Tibial artery (tissue), 4 donors: ENCODE results near the gene P2RX2.

Experiments used
- DNase-seq, 2 donors: peaks; one replicate each; pipeline ENCODE4 v3.0.0-alpha.2; 2019
- H3K27ac ChIP-seq, 2 donors: fragments of 200-600 bp; sonication (generic) in 1 of 2; 1 replicate in 1 of 2; 2 replicates in 1 of 2; pipeline ENCODE4 v1.5.1; 2018 to 2019; ENCODE audit warnings: mild to moderate bottlenecking in 1 of 2
- H3K27me3 ChIP-seq, 2 donors: fragments of 200-600 bp; sonication (generic) in 1 of 2; one replicate each; pipeline versions ENCODE4 v1.5.1 to v1.6.0; 2016 to 2019
- H3K36me3 ChIP-seq, 3 donors: fragments of 200-600 bp; sonication (generic) in 2 of 3; one replicate each; pipeline ENCODE4 v1.5.1; 2016 to 2019; ENCODE audit warnings: mild to moderate bottlenecking in 2 of 3
- H3K4me1 ChIP-seq, 4 donors: fragments of 200-600 bp; sonication (generic) in 2 of 4; 1 replicate in 3 of 4; 2 replicates in 1 of 4; pipeline ENCODE4 v1.5.1; 2016 to 2019
- H3K4me3 ChIP-seq, 2 donors: fragments of 200-600 bp; sonication (generic) in 1 of 2; 1 replicate in 1 of 2; 2 replicates in 1 of 2; pipeline ENCODE4 v1.5.1; 2018 to 2019; ENCODE audit warnings: mild to moderate bottlenecking in 2 of 2
- H3K9me3 ChIP-seq, 3 donors: fragments of 200-600 bp; sonication (generic) in 1 of 3; one replicate each; pipeline ENCODE4 v1.5.1; 2016 to 2019
- CTCF ChIP-seq, 2 experiments: fragments of 200-600 bp in 1 of 2; fragments of 450-650 bp in 1 of 2; IDR thresholded peaks; one replicate each; pipeline ENCODE4 v1.5.1; 2017 to 2019; ENCODE audit warnings: antibody characterized with exemption in 2 of 2, mild to moderate bottlenecking in 1 of 2, moderate library complexity in 1 of 2
- intact Hi-C: fragments of 100-400 bp; cut with DNase I; formaldehyde crosslinking; loops from one replicate; pipeline ENCODE4 v1.15.0; 2023; ENCODE audit warnings: low total_unique reads

Gene P2RX2

GRCh38 chr12:132618683-132619043 is at the start of gene P2RX2:
Gene P2RX2, plus strand, starts transcription at chr12:132618776. Its CDS starts 41 bp downstream, at chr12:132618817.
- intact Hi-C loops = no loop called here
- Histone ChIP-seq H3K36me3 (peaks cover 0 to 9% (median under 1%) of the 10 kb centered on the region in 3 donors), H3K4me1 (peaks cover 0 to 31% (median 12%) of the 10 kb centered on the region in 4 donors), H3K27me3 (peaks cover 14 to 63% of the 10 kb centered on the region in 2 donors), H3K4me3 (no peak within 1 kb of the TSS), H3K27ac (no peak within 1 kb of the TSS), H3K9me3 (peaks cover 0 to 19% (median 14%) of the 10 kb centered on the region in 3 donors)
- TF ChIP-seq CTCF (IDR thresholded peaks at IDR 0.05) = no peak
- no peak for DNase-seq

GRCh38 chr12:132568826-132569480 is 49.6 kb upstream of the P2RX2 start:
- TF ChIP-seq CTCF (IDR thresholded peaks at IDR 0.05) = no peak
- Histone ChIP-seq H3K9me3 (no peaks in the 10 kb centered on the region), H3K27ac (no peak overlapping the region), H3K4me3 (no peak overlapping the region), H3K36me3 (peaks cover 5 to 69% (median 52%) of the 10 kb centered on the region in 3 donors), H3K4me1 (no peaks in the 10 kb centered on the region), H3K27me3 (no peaks in the 10 kb centered on the region)
- DNase-seq = no peak
- intact Hi-C loops = no loop called here

- no peak overlapping the region for H3K27ac ChIP-seq
- intact Hi-C loops = no loop called here
- H3K4me3 ChIP-seq = no peak overlapping the region
- DNase-seq = no peak
- H3K4me1 ChIP-seq = no peaks in the 10 kb centered on the region
- H3K9me3 ChIP-seq = no peaks in the 10 kb centered on the region
- no peaks in the 10 kb centered on the region for H3K27me3 ChIP-seq
- peaks cover 5 to 80% (median 63%) of the 10 kb centered on the region in 3 donors for H3K36me3 ChIP-seq
- TF ChIP-seq CTCF (IDR thresholded peaks at IDR 0.05) = no peak
These were observed 48.6 kb upstream of the P2RX2 start for GRCh38 chr12:132569856-132570480.

GRCh38 chr12:132570635-132571034 is 47.9 kb upstream of the P2RX2 start:
- no peaks in the 10 kb centered on the region for H3K4me1 ChIP-seq
- TF ChIP-seq CTCF (IDR thresholded peaks at IDR 0.05) = no peak
- intact Hi-C loops = no loop called here
- H3K9me3 ChIP-seq = no peaks in the 10 kb centered on the region
- no peak overlapping the region for H3K27ac ChIP-seq
- peaks cover 5 to 82% (median 68%) of the 10 kb centered on the region in 3 donors for H3K36me3 ChIP-seq
- H3K27me3 ChIP-seq = no peaks in the 10 kb centered on the region
- no peak for DNase-seq
- H3K4me3 ChIP-seq = no peak overlapping the region

GRCh38 chr12:132571051-132571450 is 47.5 kb upstream of the P2RX2 start:
- TF ChIP-seq CTCF (IDR thresholded peaks at IDR 0.05) = no peak
- H3K27me3 ChIP-seq = no peaks in the 10 kb centered on the region
- intact Hi-C loops = no loop called here
- H3K9me3 ChIP-seq = no peaks in the 10 kb centered on the region
- peaks cover 5 to 82% (median 71%) of the 10 kb centered on the region in 3 donors for H3K36me3 ChIP-seq
- H3K4me3 ChIP-seq = no peak overlapping the region
- H3K4me1 ChIP-seq = no peaks in the 10 kb centered on the region
- no peak overlapping the region for H3K27ac ChIP-seq
- DNase-seq = no peak
